SK-N-DZ (cell line): ENCODE results near the gene MISP. TPM values are rescaled to one million over a fixed set of nuclear protein-coding genes. Genes with fewer than 3 reads are reported as not detected.
"Not testable (repeated sequence)": the region's sequence is repeated elsewhere in the genome, so short reads cannot be mapped to it uniquely, and the experiment has no call there.

Experiments used
- DNase-seq: peaks from one replicate; pipeline ENCODE4 v3.0.0-alpha.2; 2015; ENCODE audit warnings: low spot score
- polyA plus RNA-seq, 2 experiments: library from polyadenylated mRNA; depleted of rRNA; stranded (reverse); fragments of >200 nt; gene quantifications; 2 replicates each; pipeline ENCODE4 v1.2.3, GENCODE V29; 2014

The MISP gene, protein sequence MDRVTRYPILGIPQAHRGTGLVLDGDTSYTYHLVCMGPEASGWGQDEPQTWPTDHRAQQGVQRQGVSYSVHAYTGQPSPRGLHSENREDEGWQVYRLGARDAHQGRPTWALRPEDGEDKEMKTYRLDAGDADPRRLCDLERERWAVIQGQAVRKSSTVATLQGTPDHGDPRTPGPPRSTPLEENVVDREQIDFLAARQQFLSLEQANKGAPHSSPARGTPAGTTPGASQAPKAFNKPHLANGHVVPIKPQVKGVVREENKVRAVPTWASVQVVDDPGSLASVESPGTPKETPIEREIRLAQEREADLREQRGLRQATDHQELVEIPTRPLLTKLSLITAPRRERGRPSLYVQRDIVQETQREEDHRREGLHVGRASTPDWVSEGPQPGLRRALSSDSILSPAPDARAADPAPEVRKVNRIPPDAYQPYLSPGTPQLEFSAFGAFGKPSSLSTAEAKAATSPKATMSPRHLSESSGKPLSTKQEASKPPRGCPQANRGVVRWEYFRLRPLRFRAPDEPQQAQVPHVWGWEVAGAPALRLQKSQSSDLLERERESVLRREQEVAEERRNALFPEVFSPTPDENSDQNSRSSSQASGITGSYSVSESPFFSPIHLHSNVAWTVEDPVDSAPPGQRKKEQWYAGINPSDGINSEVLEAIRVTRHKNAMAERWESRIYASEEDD
- polyA plus RNA-seq (2014; cell fraction: cytosol; rRNA removed) = 0.59 and 1.8 TPM in 2 replicates
- 0.09 TPM in 1 of 2 replicates, not detected in the other for polyA plus RNA-seq (2014; cell fraction: nucleus; rRNA removed)

DNA sequence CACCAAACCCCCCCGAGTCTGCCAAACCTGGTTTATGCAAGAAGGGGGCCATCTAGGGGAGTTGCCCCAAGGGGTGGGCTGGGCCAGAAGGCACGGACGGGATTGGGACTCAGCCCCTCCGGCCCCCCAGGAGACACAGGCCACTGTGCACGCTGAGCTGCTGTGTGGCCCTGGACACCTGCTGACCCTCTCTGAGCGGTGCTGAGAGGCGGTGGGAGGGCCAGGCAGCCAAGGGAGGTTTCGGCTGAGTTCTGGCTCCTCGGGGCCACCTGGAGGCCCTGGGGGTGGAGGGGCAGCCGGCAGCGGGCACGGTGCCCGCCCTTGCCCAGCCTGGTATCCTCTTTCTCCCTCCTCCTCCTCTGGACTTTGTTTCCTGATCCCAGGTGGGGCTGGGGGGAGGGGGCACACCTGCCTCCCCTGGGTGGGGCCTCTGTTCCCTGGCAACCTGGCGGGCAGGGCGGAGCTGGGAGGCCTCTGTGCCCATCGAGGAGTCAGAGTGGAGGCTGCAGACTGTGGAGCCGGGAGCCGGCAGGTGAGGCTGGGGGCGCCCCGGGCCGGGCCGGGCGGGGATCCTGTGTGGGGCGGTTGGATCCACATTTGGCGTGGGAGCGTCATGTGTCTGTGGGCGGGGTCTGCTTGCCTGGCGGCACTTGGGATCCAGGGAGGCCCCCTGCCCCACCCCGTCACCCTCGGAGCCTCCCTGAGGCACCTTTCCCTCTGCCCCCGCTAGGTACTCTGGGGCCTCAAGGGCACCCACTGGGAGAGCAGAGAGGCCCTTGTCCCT lies at the start of gene MISP:
Gene MISP, plus strand, starts transcription at position 473 of the 784 bp plus-strand sequence. CDS start 5,835 bp downstream, outside the sequence.
- no peak for DNase-seq

DNA sequence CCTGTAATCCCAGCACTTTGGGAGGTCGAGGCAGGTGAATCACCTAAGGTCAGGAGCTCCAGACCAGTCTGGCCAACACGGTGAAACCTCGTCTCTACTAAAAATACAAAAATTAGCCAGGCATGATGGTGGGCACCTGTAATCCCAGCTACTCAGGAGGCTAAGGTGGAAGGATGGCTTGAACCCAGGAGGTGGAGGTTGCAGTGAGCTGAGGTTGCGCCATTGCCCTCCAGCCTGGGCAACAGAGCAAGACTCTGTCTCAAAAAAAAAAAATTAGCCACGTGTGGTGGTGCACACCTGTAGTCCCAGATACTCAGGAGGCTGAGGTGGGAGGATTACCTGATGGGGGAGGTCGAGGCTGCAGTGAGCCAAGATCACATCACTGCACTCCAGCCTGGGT lies 48.1 kb upstream of the MISP start:
- not testable (repeated sequence) for DNase-seq

DNA sequence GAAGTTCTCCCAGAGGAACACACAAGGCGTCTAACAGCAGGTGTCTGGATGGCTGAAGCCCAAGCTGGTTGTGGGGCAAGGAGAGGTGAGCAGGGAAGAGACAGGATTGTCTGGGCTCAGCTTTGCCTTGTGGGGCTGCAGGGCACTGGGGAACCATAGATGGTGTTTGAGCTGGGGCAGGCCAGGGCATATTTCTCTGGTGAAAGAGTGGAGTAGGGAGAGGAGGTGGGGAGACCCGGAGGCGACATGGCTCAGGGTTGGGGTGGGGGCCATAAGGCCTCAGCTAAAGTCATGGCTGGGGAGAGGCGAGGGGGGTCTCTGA lies 47.6 kb upstream of the MISP start:
- no peak for DNase-seq

DNA sequence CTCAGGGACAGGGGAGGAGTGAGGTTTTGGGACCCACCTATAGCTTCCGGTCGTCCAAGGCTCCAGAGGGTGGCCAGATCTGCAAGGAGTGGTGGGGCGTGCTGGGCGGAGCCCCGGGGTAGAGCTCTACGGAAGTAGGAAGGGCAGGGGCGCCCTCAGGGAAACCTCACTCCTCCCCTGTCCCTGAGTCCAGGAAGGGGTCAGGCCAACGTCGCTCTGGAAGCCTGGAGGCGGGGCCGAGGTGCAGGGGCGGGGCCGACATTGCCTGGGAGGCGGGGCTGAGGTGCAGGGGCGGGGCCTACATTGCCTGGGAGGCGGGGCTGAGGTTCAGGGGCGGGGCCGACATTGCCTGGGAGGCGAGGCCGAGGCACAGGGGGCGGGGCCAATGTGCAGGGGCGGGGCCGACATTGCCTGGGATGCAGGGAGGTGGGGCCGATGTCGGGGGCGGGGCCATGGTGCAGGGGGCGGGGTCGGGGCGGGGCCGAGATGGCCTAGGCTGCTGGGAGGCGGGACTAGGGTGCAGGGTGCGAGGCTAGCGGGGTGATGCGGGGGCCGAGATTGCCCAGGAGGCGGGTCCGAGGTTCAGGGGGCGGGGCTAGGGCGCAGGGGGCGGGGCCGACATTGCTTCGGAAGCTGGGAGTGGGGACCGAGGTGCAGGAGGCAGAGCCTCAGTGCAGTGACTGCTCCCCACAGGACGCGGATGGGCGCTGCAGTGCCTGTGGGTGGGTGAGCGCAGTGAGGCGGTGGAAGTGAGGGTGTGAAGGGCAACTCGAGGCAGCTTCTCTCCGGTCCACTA lies 47.1 kb upstream of the MISP start:
- DNase-seq = peak; percentile 62

DNA sequence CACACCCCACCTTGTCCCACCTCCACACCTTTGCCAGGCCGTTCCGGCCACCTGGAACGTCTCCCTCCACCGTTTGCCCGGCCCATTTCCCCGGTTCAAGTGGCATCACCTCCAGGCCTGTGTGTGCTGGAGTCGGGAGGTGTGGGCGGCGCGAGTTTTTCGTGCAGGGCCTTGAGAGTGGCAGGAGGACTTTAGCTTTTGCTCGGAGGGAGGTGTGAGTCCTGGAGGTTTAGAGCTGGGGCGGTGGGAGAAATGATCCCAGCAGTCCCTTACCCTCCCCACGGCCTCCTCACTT lies 46.5 kb upstream of the MISP start:
- DNase-seq = no peak

DNA sequence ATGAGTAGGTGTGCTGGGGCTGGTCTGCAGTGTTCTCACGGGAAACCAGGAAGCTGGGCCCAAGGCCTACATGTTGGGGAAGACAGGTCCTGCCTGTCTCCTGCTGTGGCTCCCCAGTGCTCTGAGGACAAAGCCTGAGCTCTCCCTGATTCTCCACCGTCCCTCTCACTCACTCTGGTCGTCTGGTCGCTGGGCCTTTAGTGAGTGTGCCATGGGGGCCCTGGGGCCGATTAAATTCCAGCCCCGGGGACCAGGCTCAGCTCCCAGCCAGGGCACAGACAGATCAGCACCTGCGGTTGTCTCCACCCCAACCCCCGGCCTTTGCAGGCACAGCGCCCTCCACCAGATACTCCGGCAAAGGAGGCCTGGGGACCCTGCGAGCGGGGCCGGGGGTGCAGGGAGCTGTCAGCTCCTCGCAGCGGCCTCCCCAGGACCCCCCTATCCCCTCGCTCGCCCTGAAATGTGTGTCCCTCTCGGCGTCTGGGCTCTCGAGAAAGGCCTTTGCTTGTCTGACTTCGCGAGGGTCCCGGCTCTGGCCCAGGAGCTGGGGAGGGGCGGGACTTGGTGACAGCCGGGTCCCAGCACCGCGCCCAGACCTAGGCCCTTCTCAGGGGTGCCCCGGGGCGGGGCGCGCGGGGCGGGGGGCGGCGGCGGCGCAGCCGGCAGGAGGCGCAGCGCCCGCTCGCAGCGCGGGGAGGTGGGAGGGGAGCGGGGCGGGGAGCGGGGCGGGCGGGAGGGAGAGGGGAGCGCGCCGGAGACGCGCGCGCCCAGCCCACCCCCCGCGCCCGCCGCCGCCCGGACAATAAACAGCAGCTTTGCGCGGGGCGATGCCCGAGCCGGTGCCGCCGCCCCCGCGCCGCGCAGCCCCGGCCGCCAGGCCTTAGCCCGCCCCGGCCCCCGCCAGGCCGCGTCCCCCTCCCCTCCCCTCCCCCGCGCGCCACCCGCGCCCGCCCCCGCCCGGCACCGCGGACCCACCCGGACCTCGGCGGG lies 42.5 kb upstream of the MISP start, which contains the start of gene PALM:
Gene PALM, plus strand, starts transcription at position 782 of the 990 bp plus-strand sequence. CDS start 212 bp downstream, outside the sequence.
- peak; percentile 60 for DNase-seq

DNA sequence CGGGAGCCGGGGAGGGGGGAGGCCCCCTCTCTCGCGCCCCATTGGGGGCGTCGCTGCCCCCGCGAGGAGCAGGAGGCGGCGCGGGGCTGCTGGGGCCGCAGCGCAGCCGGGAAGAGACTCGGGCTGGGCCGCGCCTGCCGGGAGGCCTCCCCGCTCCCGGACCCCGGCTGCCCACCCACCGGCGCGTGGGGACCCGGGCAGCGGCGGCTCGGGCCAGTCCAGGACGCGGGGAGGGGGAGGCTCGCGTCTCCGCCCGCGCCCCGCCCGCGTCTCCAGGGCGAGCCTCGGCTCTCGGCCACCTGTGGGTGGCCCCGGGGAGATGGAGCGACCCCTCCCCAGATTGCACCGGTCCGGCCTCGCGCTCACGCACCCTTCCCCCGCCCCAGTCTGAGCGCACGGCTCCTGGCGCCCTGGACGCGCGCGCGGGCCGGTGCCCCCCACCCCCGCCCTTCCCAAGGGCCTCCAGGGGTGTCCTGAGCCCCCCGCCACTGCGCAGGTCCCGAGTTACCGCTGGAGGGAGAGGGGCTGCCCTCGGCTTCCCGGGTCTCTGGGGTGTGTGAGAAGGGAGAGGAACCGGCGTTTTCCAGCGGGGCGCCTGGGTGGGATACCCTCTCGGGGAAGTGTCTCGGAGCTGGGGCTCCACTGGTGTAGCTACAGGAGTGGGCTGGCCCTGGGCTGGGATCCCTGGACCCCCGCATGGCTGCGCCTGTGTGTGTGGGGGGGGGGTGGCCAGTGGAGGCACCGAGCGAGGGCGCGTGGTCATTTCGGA lies 41.5 kb upstream of the MISP start:
- DNase-seq = no peak

DNA sequence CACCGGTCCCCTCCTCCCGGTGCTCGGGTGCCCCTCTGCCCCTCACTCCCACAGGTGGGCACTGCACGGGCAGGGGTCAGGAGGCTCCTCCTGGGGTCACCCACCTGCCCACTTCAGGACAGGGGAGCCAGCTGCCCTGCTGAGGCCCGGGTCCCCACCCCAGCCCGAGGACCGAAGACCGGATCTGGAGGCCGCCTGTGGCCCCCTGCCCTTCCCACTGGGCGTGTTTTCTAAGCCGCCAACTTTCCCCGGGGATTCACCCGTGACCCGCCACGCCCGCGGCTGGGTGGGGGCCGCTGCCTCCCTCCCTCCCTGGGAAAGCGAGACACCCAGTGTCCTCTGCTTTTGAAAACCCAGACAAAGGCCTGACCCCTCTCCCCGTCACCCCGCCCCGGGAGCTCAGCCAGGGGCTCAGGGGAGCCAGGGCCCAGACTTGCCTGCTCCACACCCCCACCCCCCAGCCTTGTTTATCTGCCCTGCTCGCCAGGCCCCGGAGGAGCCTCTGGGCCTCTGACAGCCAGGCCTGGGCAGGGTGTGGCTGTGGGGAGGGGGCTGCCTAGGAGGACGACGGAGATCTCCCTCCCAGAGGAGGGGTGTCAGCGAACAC lies 40.8 kb upstream of the MISP start:
- no peak for DNase-seq

DNA sequence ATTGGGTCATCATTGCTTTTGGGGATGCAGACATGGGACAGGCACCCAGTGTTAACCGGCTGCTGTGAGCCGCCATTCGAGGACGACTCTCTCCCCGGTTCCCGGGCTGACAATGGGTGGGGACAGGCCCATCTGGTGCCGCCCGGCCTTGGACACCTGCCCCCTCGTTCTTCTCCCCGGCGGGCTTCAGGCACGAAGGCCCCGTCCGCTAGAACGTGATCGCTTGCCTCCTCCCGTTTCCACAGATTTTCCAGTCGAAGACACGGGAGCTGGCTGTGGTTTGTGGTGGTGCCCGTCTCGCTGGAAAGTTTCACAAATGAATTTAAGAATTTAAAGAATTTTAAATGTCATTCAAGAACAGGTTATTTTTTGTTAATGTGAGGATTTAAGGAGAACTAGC lies 40.1 kb upstream of the MISP start:
- no peak for DNase-seq

DNA sequence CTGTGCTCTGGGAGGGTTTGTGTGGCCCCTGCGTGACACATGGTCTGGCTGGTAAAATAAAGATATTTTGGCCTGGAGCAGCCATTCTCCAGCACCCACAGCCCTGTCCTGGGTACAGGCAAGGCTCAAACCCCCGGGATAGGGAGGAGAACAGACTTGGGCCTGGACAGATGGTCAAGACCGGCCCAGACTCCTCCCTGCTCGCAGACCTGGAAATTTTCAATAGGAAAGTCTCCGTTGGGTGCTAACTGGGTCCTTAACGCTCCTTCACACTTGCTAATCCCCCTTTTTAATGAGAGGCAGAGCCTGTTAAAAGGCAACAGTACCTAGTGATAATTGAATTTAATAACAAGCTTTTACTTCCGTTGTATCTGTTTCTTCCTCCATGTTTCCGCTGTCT lies 39.7 kb upstream of the MISP start:
- no peak for DNase-seq

DNA sequence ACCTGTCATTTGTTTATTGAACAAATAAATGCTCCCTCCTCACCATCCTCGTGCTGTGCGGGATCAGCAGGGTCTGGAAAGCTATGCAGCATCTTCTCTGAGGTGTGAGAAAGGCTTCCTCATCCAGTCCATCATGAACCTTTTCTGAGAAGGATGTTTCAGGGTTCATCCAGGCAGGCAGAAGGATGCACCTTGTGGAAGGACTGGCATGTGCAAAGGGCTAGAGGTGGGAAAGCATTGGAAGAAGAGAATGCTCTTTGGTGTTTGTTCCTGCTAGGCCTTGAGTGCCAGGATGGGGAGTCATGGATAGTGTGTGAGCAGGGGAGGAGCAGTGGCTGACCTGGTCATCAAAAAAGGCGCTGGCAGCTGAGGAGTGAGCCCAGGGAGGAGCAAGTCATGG lies 35.6 kb upstream of the MISP start:
- DNase-seq = no peak

DNA sequence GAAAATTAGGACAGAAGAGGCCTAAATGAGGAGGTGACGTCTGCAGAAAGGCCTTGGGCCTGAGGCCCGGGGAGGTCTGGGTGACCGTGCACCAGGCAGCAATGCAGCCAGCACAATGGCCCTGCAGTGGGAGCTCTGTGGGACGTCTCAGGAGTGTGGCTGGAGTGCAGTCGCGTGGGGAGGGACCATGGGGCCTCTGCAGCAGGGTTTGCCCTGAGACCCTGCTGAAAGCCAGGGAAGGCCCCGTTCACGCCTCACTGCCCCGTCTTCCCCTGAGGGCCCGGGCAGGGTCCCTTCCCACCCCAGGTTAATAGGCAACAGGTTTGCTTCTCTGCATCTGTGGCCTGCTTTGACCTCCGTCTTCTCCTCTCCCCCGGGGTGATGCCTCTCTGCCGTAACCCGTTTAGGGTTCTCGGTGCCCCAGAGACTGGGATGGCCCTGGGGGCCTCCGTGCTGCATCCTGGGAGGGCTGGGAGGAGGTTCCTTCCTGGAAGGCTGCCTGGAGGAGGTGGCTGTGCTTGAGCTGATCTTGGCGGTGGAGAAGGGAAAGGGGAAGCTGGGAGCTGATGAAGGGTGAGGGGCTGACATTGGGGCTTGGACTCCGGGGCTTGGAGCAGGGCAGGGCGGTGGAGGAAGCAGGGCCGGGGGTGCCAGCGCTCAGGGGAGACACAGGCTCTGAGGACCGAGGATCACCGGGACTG lies 32.5 kb upstream of the MISP start:
- peak; percentile 54 for DNase-seq

DNA sequence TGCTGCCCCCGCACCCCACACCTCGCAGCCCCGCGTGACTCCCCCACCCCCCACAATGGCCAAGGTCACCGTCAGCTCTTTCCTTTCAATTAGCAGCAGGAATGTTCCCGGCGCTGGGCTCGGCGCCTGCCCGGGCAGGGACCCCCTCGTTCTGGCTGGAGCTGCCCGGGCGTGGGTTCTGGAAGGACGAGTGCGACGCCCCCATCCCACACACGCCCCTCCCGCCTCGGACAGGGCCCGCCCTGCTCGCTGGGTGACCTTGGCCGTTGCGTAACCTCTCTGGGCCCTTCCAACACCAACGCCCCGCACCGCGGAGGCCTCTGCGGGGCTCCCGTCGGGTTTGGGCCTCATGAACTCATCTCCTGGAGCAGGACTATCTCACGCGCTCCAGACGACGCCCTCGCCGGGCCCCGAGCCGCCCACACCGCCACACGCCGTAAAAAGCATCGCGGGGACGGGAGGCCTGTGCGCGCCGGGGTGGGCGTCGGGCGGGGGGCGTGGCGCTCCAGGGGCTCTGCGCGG lies 31.9 kb upstream of the MISP start:
- DNase-seq = no peak

DNA sequence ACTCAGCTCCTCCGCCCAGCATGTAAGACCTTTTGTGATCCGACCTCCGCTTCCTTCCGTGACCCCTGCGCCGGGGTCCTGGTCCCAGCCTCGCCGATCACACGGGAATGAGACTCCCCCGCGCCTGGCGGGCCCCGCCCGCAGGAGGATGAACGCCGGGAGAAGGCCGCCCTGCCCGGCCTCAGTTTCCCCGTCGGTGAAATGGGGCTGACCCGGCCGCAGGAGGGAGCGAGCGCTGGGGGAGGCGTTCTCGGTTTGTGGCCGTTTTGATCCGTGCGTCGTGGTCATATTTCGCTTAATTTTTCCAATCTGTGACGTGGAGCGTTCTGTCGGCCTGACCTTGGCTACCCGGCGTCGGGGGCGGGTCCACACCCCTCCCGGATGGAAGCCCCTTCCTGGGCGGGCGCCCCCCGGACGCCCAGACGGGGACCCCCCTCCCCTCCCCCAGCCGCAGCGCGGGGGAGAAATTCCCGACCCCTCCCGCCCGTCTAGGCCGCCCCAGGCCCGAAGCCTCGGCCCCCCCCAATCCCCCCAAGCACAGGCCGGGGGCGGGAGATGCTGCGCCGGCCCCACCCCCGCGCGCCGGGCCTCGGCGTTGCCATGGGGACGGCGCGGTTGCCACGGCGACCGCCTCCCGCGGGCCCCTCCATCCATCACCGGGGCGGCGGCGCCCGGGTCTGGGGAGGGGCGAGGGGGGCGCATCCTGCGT lies 31.1 kb upstream of the MISP start:
- peak; percentile 70 for DNase-seq

DNA sequence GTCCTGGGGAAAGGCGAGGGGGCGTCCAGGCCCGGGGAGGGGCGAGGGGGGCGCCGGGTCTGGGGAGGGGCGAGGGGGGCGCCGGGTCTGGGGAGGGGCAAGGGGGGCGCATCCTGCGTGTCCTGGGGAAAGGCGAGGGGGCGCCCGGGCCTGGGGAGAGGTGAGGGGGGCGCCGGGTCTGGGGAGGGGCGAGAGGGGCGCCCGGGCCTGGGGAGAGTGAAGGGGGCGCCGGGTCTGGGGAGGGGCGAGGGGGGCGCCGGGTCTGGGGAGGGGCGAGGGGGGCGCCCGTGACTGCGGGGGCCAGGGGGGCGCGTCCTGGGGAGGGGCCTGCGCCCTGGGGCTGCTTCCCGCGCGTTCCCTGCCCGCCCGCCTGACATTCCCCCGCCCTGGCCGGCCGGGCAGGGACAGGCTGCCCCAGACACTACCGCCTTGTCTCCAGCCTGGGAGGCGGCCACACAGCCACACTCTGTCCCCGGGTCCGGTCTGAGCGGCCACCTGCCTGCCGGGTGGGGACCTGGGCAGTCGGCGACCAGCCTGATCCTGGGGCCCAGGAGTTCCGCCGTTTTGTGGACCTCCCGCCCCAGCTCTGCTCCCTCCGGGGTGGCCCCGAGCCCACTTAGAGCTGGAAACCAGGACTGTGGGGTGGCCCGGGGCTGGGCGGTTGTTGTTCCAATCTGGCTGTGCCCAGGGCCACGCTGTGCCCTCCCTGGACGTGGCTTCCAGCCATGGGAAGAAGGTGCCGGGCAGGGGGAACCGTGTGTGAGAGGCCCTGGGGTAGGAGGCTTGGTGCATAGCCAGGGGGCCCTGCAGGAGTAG lies 30.4 kb upstream of the MISP start:
- DNase-seq = peak; percentile 58

DNA sequence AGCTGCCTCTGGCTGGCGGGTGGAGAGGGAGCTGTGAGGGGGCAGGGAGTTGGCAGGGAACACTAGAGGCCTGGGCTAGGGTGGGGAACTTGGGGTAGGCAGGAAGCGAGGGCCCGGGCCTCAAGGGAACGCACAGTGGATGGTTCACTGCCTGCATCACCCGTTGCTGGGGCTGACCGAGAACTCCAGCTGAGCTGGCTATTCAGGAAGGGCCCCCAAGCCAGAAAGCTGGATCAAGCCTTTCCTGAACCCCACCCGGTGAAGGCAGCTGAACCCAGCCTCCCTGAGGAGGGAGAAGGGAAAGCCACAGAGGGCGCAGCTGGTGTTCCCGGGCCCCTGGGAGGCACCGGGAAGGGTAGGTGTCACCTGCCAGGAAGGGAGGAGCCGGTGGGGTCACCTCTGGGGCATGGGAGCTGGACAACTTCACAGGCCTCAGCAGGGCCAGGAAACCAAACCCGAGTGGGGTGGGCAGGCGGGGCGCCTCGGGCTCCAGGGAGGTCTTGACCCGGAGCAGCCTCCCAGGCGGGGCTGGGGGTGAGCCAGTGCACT lies 28.3 kb upstream of the MISP start:
- DNase-seq = no peak
